Left hindlimb (tissue), 1 donor: Measurements from ENCODE around the gene PAK1IP1.
"Not testable (repeated sequence)": the region's sequence is repeated elsewhere in the genome, so short reads cannot be mapped to it uniquely, and the experiment has no call there.

Source experiments
- DNase-seq: peaks from one replicate; pipeline ENCODE4 v3.0.0-alpha.2; 2018

Gene PAK1IP1

DNA sequence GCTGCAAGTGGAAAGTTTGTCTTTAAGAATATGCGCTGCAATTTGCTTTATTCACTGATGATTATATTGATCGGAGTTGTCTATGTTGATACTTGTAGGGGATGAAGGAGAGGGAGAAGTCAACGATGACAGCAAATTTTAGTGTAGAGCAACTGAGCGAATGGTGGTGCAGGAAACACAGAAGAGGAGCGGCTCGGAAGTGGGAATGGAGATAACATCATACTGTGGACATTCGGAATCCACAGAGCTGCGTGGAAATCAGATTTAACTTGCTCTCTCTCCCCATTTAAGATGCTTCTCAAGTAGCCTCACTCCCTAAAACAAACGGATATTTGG, 52.1 kb downstream of the PAK1IP1 start:
- DNase-seq: no peak

DNA sequence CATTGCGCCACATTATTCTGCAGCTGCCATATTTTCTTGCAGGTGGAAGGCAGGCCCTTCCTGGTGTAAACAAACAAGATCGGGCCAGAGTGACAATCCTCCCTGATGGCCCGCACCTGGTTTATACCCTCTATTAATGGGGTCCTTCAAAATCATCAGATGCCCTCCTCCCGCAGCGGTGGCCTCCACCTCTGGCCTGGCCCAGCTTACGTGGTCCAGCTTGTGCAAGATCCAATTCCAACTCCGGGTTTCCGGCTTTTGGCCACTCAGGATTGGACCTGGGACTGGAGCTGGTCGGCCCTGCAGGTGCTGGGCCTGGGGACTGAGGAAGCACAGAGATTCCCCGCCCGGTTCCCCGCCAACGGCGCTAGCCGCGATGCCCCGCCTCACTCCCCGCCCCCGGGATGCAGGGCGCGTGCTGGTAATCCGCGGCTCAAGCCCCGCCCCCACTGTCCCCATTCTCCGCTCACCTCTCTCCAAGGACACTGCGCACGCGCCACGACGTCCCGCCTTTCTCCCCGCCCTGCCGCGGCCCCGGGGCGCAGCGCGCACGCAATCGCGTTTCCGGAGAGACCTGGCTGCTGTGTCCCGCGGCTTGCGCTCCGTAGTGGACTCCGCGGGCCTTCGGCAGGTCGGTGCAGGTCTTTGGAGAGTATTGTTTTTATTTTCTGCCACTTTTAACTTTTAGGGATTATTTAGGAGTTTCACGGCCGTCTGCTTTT, 52.6 kb downstream of the PAK1IP1 start, which contains the start of gene TMEM14B:
TMEM14B (plus strand) TSS at position 555 of the 722 bp plus-strand sequence. CDS start 1,441 bp downstream, outside the sequence.
- DNase-seq: peak; percentile 99

DNA sequence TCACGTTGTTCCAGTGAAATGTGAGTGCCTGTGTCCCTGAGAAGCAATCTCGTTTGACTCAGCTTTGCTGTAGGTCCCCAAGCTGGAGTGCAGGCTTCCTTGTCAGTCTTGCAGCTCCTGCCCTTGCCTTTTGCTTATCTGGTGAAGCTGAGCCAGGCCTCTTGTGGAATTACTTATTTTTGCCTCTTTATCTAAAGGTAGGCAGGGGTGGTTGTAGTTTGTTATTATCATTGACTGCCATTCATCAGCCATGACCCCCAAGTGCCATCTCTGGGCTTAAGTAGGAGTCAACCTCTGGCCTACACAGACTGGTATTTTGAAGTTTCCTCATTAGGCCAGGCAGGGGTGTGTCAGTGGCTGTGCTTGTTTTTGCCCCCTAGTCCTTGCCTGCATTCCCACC, 55.0 kb downstream of the PAK1IP1 start:
- no peak for DNase-seq

DNA sequence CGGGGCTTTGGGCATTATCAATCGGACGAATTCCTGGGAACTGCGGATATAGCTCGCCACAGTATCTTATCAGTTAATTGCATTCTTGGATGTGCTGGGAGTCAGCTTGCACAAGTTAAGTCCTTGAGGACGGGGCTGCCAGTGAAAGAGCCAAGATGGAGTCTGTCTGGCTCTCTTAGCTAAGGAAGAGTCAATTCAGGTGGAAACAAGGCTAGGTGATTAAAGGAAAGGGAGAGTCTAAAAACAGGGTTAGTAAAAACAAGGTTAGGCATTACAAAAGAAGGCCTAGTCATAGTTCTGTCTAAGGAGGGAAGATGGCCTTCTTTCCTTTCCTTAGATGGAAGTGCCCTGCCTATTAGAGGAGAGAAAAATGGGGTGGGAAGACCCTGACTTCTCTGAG, 55.8 kb downstream of the PAK1IP1 start:
- DNase-seq: not testable (repeated sequence)

DNA sequence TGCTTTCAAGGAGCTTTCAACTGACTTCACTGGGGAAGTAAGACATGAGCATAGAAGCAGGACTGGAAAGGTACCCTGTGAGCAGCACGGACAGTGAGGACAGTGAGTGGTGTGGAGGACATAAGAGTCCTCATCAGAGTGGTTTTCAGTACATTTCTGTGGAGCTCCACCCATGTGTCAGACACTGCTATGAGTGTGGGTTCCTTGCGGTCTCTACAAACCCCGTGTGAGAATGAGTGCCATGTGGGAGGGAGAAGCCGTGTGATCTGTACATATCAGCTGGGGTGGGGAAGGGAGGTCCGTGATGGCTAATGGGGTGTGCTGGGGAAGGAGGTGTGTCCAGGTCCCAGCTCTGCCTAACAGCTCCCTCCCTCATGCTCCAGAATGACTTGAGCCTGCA, 57.0 kb downstream of the PAK1IP1 start:
- DNase-seq: not testable (repeated sequence)

DNA sequence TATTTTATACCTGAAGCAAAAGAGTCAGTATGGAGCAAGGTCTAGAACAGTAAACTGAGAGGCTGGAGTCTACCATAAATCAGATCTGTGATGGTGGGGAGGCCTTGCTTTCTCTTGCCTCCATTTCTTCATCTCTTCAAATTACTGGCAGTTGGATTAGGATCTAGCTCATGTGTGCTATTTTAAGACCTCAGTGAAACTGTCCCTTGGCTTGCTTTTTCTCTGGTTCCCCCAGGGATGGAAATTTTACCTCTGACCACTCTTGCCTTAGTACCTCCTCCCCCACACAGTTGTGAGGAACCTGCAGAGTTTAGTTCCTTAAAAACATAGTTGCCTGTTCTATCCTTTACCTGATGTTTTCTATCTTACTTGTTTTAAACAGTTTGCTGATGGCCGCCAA, 61.3 kb downstream of the PAK1IP1 start:
- no peak for DNase-seq
